Measurements from ENCODE around the gene TOX4. TPM values are rescaled to one million over a fixed set of nuclear protein-coding genes. Genes with fewer than 3 reads are reported as not detected.

TOX4 gene
- total and polyA plus RNA-seq, 9 of the 15 experiments (the other 6 are each of a cell fraction or from before 2014, with no cell fraction given) = 9.9 to 76.5 (median 41.0) TPM

- TF ChIP-seq ZNF133 (CRISPR knock-in tag; IDR thresholded peaks at IDR 0.05) (no peak), HNRNPH1 (optimal IDR thresholded peaks at IDR 0.05; ENCODE audit: low read depth, low read length) (no peak), THAP12 (CRISPR knock-in tag; IDR thresholded peaks at IDR 0.05) (no peak), CHAMP1 (IDR thresholded peaks at IDR 0.05) (no peak), SMARCC2 (IDR thresholded peaks at IDR 0.05; ENCODE audit: low read depth) (no peak), TEAD2 (tag; IDR thresholded peaks at IDR 0.05) (no peak), AFF1 (IDR thresholded peaks at IDR 0.05; ENCODE audit: low read depth in 1 of 2, partially characterized antibody in 2 of 2) (no peak), BCLAF1 (IDR thresholded peaks at IDR 0.05; ENCODE audit: borderline replicate concordance in 1 of 2, control insufficient read depth in 1 of 2, low read depth in 2 of 2, low read length in 1 of 2) (peak in 1 of 2 experiments; percentile 78; a peak in 1 of 4 replicates), DPF2 (IDR thresholded peaks at IDR 0.05) (peak; percentile 55), ELK3 (CRISPR knock-in tag; IDR thresholded peaks at IDR 0.05) (no peak), MCM5 (IDR thresholded peaks at IDR 0.05; ENCODE audit: low read depth) (no peak), CREBBP (IDR thresholded peaks at IDR 0.05; ENCODE audit: low read depth, low read length) (no peak)
Observed at GRCh38 chr14:21475767-21476522, 1.1 kb upstream of the TOX4 start (continued).
